Aortic smooth muscle cell (primary cell): ENCODE measurements around the gene LILRB1. TPM values are rescaled to one million over a fixed set of nuclear protein-coding genes. Genes with fewer than 3 reads are reported as not detected.

ENCODE experiments used
- total RNA-seq: library from RNA; depleted of rRNA; stranded (reverse); fragments of >200 nt; gene quantifications from 2 replicates; pipeline ENCODE4 v1.2.3, GENCODE V29; 2014

LILRB1 gene
- total RNA-seq = not detected in 2 replicates

GRCh38 chr19:54630262-54630661 is at the start of gene LILRB1:
Gene LILRB1, plus strand, starts transcription at chr19:54630484. Its CDS starts 590 bp downstream, at chr19:54631074.

DNA sequence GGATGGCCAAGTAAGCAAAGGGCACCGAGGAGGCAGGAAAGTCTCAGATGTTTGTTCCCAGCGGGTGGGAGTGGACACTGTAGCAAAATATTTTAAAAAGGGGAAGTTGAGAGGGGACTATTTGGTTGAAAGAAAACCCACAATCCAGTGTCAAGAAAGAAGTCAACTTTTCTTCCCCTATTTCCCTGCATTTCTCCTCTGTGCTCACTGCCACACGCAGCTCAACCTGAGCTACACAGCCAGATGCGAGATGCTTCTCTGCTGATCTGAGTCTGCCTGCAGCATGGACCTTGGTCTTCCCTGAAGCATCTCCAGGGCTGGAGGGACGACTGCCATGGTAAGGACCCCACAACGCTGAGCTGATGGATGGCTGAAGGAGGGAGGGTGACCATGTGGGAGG is 36.8 kb upstream of the LILRB1 start, which contains the start of gene LILRA1:
LILRA1 (plus strand) TSS at position 188 of the 400 bp plus-strand sequence. CDS start 613 bp downstream, outside the sequence.

DNA sequence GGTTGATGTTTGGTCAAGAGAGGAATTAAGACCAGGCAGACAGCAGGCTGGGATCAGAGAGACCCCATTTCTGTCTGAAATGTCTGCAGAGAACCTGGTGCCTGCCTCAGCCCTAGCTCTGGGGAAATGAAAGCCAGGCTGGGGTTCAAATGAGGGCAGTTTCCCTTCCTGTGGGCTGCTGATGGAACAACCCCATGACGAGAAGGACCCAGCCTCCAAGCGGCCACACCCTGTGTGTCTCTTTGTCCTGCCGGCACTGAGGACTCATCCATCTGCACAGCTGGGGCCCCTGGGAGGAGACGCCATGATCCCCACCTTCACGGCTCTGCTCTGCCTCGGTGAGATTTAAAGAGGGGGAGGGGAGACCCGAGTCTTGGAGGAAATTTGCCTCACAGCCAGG is 32.4 kb downstream of the LILRB1 start, which contains the start of gene LILRB4:
LILRB4 (plus strand) TSS at position 256 of the 400 bp plus-strand sequence; CDS start at position 305, 49 bp downstream.

Other genes starting within 250 kb of the LILRB1 start
- not detected in 2 replicates for gene TTYH1, start 215.0 kb upstream of the LILRB1 start, total RNA-seq
- gene LENG8, start 181.3 kb upstream of the LILRB1 start, total RNA-seq = 34.9 and 45.4 TPM in 2 replicates
- 9.5 and 10.4 TPM in 2 replicates for gene LENG9, start 166.7 kb upstream of the LILRB1 start, total RNA-seq
- gene CDC42EP5, start 157.2 kb upstream of the LILRB1 start, total RNA-seq = 23.9 and 33.4 TPM in 2 replicates
- not detected in 2 replicates for gene LAIR2, start 127.7 kb upstream of the LILRB1 start, total RNA-seq
- not detected in 2 replicates for gene LILRA2, start 56.7 kb upstream of the LILRB1 start, total RNA-seq
- gene LILRA1, start 36.9 kb upstream of the LILRB1 start, total RNA-seq = not detected in 2 replicates
- not detected in 2 replicates for gene LILRB4, start 32.5 kb downstream of the LILRB1 start, total RNA-seq
- gene KIR3DL3, start 94.0 kb downstream of the LILRB1 start, total RNA-seq = not detected in 2 replicates
- gene KIR2DL3, start 108.0 kb downstream of the LILRB1 start, total RNA-seq = not detected in 2 replicates
- gene KIR2DL1, start 139.3 kb downstream of the LILRB1 start, total RNA-seq = not detected in 2 replicates
- not detected in 2 replicates for gene KIR2DL4, start 173.1 kb downstream of the LILRB1 start, total RNA-seq
- gene KIR3DL1, start 186.0 kb downstream of the LILRB1 start, total RNA-seq = not detected in 2 replicates
- not detected in 2 replicates for gene KIR2DS4, start 202.2 kb downstream of the LILRB1 start, total RNA-seq
- not detected in 2 replicates for gene KIR3DL2, start 220.0 kb downstream of the LILRB1 start, total RNA-seq
- gene FCAR, start 243.8 kb downstream of the LILRB1 start, total RNA-seq = not detected in 2 replicates